OCI-LY3 (cell line): ENCODE results near the gene GMEB2.

ENCODE experiments used
- H2AFZ ChIP-seq: fragments of 200-600, 300-600 bp; shearing (Covaris generic); 2 replicates; pipeline ENCODE4 v1.6.0; 2014; ENCODE audit warnings: antibody characterized with exemption, low read depth, low read length
- H3K27ac ChIP-seq: fragments of 200-600, 300-600 bp; sonication (generic); 2 replicates; pipeline ENCODE4 v1.5.1; 2014; ENCODE audit warnings: mild to moderate bottlenecking, low read length, moderate library complexity, mixed read lengths
- H3K27me3 ChIP-seq: fragments of 200-600, 300-600 bp; sonication (generic); 2 replicates; pipeline ENCODE4 v1.6.1; 2014; ENCODE audit warnings: low read depth, low read length, mixed read lengths
- H3K36me3 ChIP-seq: fragments of 200-600, 300-600 bp; sonication (generic); replicated peaks from 2 replicates; pipeline ENCODE3; 2014; ENCODE audit warnings: low read depth, low read length, mixed read lengths
- H3K4me1 ChIP-seq: fragments of 300-600, 200-600 bp; sonication (generic); 2 replicates; pipeline ENCODE4 v1.6.1; 2014; ENCODE audit warnings: low read length, mixed read lengths
- H3K4me2 ChIP-seq: fragments of 200-600, 300-600 bp; sonication (generic); 2 replicates; pipeline ENCODE4 v1.6.1; 2014; ENCODE audit warnings: low read length, mixed read lengths
- H3K4me3 ChIP-seq: fragments of 300-600, 200-600 bp; sonication (generic); 2 replicates; pipeline ENCODE4 v1.5.1; 2014; ENCODE audit warnings: antibody characterized with exemption, mild to moderate bottlenecking, low read length, moderate library complexity
- H3K79me2 ChIP-seq: fragments of 300-600, 200-600 bp; shearing (Covaris generic); 2 replicates; pipeline ENCODE4 v1.6.1; 2014; ENCODE audit warnings: mild to moderate bottlenecking, low read length, mixed read lengths
- H3K9ac ChIP-seq: fragments of 300-600, 200-600 bp; shearing (Covaris generic); 2 replicates; pipeline ENCODE4 v1.6.0; 2014; ENCODE audit warnings: mild to moderate bottlenecking, low read length, moderate library complexity
- H3K9me3 ChIP-seq: fragments of 200-600, 300-600 bp; shearing (Covaris generic); 2 replicates; pipeline ENCODE4 v1.6.1; 2014; ENCODE audit warnings: low read length, mixed read lengths; ENCODE audit not compliant: insufficient read depth
- H4K20me1 ChIP-seq: fragments of 200-600, 300-600 bp; sonication (generic); 2 replicates; pipeline ENCODE4 v1.6.1; 2016; ENCODE audit warnings: low read length, mixed read lengths; ENCODE audit not compliant: insufficient read depth
- EZH2phosphoT487 ChIP-seq: fragments of 200-600 bp; shearing (Covaris generic); IDR thresholded peaks from 2 replicates; pipeline ENCODE4 v1.6.1; 2018; ENCODE audit warnings: antibody characterized with exemption, mixed run types, low read depth
- TF ChIP-seq, protein P1 (sequence below): fragments of 200-600, 300-600 bp; sonication (generic); IDR thresholded peaks from 2 replicates; pipeline ENCODE4 v1.5.1; 2014; ENCODE audit warnings: antibody characterized with exemption, low read length, low read depth

GMEB2 gene

DNA sequence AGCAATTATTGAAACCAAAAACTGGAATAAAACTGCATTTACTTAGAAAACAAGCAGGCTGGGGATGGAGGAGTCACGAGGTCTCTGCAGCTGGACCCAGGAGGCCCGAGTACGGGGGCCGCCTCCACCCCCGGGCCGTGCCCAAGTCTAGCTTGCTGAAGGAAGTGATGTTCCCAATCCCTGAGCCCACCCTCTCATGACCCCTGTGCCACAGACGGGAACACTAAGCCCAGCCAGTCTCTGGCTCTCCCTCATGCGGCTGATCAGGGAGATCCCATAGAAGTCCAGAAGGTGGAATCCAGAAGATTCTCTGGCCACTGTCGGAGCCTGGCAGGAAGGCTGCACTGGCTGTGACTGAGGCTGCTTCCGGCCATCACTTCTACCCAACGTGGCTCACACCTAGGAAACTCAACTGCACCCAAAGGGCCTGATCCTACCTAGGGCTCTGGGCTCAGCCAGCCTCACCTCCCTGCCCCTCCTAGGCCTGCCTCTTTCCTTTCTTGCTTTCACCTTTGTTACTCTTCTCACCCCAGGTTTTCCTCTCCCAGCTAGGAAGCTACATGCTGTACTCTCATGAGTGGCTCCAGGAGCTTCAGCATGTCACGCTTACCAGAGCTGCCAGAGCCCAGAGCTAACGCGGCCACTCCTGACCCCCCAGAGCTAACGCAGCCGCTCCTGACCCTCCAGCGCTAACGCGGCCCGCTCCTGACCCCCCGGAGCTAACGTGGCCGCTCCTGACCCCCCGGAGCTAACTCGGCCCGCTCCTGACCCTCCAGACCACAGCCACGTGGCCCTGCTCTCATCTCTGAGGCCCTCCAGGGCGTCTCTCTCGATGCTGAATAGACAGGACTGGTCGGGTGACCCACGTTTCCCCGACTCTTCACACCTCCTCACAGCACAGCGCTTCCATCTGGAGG, 28.2 kb downstream of the GMEB2 start:
- Histone ChIP-seq H3K4me2 (no peak overlapping the region), H3K36me3 (peaks cover 18% of the 10 kb centered on the region), H4K20me1 (no peaks in the 10 kb centered on the region), H3K27ac (no peak overlapping the region), H3K79me2 (no peaks in the 10 kb centered on the region), H3K9ac (no peak overlapping the region), H3K4me3 (no peak overlapping the region), H3K4me1 (peaks cover 9% of the 10 kb centered on the region), H3K9me3 (no peaks in the 10 kb centered on the region), H3K27me3 (no peaks in the 10 kb centered on the region), H2AFZ (no peak overlapping the region)
- TF ChIP-seq, protein P1, sequence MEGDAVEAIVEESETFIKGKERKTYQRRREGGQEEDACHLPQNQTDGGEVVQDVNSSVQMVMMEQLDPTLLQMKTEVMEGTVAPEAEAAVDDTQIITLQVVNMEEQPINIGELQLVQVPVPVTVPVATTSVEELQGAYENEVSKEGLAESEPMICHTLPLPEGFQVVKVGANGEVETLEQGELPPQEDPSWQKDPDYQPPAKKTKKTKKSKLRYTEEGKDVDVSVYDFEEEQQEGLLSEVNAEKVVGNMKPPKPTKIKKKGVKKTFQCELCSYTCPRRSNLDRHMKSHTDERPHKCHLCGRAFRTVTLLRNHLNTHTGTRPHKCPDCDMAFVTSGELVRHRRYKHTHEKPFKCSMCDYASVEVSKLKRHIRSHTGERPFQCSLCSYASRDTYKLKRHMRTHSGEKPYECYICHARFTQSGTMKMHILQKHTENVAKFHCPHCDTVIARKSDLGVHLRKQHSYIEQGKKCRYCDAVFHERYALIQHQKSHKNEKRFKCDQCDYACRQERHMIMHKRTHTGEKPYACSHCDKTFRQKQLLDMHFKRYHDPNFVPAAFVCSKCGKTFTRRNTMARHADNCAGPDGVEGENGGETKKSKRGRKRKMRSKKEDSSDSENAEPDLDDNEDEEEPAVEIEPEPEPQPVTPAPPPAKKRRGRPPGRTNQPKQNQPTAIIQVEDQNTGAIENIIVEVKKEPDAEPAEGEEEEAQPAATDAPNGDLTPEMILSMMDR, result no peak
- no peak for TF ChIP-seq EZH2phosphoT487

DNA sequence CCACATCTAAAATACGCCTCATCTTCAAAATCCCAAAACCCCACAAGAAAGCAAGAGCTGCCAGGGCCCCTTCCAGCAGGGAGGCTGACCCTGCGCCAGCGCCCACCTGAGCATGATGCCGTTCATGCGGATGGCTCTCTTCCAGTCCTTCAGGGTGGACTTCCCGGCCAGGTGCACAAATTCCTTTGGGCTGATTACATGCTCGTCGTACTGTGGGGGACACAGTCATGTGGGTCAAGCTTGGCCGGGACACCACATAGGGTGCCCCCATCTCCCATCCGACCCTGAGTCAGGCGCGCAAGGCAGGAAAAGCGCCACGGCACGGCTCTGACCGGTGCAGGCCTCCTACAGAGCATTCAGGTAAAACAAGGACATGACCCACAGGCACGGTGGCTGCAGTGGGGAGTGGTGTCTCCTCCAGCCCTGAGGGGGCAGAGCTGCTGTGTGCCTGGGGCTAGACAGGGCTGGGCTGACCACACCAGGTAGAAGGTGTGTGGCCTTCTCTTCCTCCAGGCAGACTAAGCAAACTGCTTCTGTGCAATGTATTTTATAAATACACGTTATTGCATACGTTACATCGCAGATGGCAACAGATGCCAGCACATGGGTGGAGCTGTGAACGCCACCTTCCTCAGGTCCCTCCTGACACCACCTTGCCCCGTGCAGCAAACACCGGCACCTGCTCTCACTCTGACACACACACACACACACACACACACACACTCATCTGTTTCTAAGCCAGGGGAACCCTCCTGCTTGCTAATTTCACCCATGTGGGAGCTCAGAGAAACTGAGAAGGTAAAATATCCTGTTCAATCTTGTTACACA, 29.0 kb downstream of the GMEB2 start:
- no peak for TF ChIP-seq EZH2phosphoT487
- TF ChIP-seq, protein P1, result no peak
- Histone ChIP-seq H3K79me2 (no peaks in the 10 kb centered on the region), H3K4me1 (peaks cover 9% of the 10 kb centered on the region), H2AFZ (no peak overlapping the region), H3K4me2 (no peak overlapping the region), H3K36me3 (peaks cover 16% of the 10 kb centered on the region), H3K4me3 (no peak overlapping the region), H3K27me3 (no peaks in the 10 kb centered on the region), H3K27ac (no peak overlapping the region), H3K9me3 (no peaks in the 10 kb centered on the region), H3K9ac (no peak overlapping the region), H4K20me1 (no peaks in the 10 kb centered on the region)

DNA sequence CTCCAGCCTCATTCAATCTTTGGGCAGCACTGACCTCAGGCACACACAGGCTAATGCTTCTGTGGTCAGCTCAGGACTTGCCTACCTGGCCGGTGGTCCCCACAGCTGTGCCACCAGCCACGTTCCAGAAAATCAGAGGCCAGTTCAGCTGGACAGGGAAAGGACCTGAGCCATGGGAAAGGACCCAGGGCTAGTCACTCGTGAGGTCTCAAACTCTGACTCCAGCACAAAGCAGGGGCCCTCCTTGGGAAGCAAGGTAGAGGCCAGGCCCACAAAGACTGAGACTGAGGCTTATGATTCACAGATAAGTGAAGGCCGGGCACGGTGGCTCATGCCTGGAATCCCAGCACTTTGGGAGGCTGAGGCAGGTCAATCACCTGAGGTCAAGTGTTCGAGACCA, 30.5 kb downstream of the GMEB2 start:
- H3K27ac ChIP-seq, result no peak overlapping the region
- no peak overlapping the region for H2AFZ ChIP-seq
- TF ChIP-seq, protein P1, result no peak
- no peak for TF ChIP-seq EZH2phosphoT487
- no peaks in the 10 kb centered on the region for H3K27me3 ChIP-seq
- no peaks in the 10 kb centered on the region for H4K20me1 ChIP-seq
- no peak overlapping the region for H3K4me3 ChIP-seq
- H3K9me3 ChIP-seq, result no peaks in the 10 kb centered on the region
- H3K79me2 ChIP-seq, result no peaks in the 10 kb centered on the region
- peaks cover 6% of the 10 kb centered on the region for H3K36me3 ChIP-seq
- no peaks in the 10 kb centered on the region for H3K4me1 ChIP-seq
- no peak overlapping the region for H3K9ac ChIP-seq
- H3K4me2 ChIP-seq, result no peak overlapping the region
